HG03103 (cell line): ENCODE results near the gene IFNL1.
"Not testable (repeated sequence)": the region's sequence is repeated elsewhere in the genome, so short reads cannot be mapped to it uniquely, and the experiment has no call there.

Experiments
- ATAC-seq: cut with Tn5 transposase; IDR thresholded peaks from one replicate; pipeline ENCODE4 v1.9.1; 2021; ENCODE audit warnings: low read depth; ENCODE audit not compliant: unreplicated experiment

The IFNL1 gene

GRCh38 chr19:39269369-39269768 lies 26.8 kb upstream of the IFNL1 start:
- ATAC-seq = not testable (repeated sequence)

DNA sequence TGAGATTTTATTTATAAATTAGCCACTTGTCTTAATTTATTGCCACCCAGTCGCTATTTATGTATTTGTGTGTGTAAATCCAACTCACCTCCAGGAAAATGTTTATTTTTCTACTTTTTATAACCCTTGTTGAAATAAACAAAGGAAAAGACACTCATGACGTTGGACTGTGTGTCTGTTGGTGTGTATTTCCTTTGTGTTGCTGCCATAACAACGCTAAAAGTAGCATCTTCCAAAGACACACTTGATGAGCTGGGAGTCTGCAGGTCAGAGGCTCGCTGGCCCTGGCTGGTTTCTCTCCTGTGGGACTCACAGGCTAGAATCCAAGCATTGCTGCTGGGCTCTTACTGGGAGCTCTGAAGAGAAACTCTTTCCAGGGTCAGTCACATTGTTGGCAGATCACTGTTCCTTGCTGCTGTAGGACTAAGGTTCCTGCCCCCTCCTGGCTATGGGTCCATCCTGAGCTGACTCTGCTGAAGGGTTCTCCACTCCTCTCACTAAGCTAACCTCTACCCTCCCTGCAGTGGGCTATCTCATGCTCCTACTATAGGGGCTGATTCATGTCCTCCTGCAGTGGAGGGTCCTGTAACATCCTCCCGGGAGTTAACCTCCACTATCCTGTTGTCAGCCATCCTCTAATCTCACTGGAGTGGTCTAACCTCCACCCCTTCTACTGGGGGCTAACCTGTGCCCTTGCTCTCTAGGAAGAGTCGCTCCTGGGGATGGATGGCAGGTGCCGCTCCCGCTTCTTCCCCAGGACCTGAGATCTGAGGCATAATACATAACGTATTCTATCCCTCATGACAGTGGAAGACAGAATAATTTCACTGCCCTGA lies 26.0 kb upstream of the IFNL1 start:
- no peak for ATAC-seq

DNA sequence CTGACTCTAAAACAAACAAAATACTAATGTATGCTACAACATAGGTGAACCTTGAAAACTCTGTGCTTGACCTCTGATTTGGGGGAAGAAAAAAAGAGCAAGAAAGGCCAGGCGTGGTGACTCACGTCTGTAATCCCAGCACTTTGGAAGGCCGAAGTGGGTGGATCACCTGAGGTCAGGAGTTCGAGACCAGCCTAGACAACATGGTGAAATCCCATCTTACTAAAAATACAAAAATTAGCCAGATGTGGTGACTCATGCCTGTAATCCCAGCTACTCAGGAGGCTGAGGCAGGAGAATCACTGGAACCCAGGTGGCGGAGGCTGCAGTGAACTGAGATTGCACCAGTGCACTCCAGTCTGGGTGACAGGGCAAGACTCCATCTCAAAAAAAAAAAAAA lies 22.3 kb upstream of the IFNL1 start:
- ATAC-seq = not testable (repeated sequence)

- ATAC-seq = no peak
Measured at GRCh38 chr19:39275578-39275977, 20.6 kb upstream of the IFNL1 start.

DNA sequence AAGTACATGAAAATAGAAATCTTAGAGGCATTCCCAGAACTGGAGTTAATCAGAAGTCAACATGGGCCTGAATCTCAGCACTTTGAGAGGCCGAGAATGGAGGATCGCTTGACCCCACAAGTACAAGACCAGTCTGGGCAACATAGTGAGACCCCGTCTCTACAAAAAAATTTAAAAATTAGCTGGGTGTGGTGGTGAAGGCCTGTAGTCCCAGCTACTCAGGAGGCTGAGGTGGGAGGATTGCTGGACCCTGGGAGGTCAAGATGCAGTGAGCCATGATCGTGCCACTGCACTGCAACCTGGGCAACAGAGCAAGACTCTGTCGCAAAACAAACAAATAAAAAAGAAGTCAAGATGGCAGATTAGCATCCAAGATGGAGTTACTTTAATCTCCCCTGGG lies 19.5 kb upstream of the IFNL1 start:
- ATAC-seq = no peak

DNA sequence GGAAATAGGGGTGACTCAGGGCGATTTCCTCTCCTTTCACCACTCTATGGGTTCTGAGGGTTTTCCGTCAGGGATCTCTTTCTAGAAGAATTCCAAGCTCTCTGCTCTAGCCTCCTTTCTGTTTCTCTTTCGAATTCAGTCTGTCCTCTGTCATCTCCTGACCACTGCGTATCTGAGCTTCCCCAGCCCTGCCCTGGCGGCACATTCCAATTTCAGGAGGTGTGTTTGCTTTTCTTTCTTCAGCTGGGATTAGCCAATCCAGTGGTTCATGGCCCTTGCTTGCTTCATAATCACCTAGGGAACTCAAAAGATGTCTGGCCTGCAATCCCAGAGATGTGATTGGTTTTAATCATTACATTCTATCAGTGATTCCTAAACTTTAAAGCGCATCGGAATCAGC lies 18.6 kb upstream of the IFNL1 start:
- ATAC-seq = no peak

GRCh38 chr19:39282021-39282420 lies 14.2 kb upstream of the IFNL1 start:
- no peak for ATAC-seq

- no peak for ATAC-seq
Measured at GRCh38 chr19:39284032-39284431, 12.2 kb upstream of the IFNL1 start.

- no peak for ATAC-seq
Measured at GRCh38 chr19:39293394-39293793, 2.8 kb upstream of the IFNL1 start.

DNA sequence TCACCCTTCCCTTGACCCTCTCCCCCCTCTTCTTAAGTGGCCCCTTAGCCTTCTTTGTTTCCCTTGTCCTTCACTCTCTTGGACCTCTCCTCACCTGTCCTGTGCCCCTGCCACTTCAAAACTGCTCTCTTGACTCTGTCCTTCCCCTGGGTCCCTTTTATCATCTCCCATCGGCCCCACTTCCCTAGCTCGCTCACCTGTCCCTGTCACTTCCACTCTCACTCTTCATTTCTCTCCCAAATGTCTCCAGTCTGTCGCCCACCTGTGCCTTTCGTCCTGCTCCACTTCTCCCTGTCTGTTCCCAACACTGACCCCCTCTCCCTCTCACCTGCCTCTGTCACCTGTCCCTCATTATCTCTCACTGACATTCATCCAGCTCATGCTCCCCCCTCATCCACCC lies 699 bp downstream of the IFNL1 start:
- no peak for ATAC-seq

GRCh38 chr19:39297931-39298634 lies 1.9 kb downstream of the IFNL1 start:
- no peak for ATAC-seq

DNA sequence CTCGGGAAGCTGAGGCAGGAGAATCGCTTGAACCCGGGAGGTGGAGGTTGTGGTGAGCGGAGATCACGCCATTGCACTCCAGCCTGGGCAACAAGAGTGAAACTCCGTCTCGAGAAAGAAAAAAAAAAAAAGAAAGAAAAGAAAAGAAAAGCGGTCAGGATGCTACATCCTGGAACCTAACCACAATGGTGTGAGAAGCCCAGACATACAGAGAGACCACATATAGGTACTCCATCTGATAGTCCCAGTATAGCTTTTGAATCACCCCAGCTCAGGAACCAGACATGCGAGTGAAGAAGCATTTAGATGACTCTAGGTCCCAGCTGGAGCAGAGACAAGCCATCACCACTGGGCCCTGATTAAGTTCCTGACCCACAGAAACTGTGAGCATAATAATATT lies 3.2 kb downstream of the IFNL1 start:
- no peak for ATAC-seq

DNA sequence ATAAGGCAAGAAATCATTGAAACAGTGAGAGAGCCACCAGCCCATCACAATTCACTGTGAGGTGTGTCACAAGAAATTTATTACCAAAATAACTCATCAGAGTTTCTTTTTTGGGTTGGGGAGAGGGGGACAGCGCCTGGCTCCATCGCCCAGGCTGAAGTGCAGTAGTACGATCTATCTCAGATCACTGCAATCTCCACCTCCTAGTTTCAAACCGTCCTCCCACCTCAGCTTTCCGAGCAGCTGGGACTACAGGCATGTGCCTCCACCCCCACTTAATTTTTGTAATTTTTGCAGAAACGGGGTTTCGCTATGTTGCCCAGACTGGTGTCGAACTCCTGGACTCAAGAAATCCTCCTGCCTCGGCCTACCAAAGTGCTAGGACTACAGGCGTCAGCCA lies 3.6 kb downstream of the IFNL1 start:
- ATAC-seq = no peak

DNA sequence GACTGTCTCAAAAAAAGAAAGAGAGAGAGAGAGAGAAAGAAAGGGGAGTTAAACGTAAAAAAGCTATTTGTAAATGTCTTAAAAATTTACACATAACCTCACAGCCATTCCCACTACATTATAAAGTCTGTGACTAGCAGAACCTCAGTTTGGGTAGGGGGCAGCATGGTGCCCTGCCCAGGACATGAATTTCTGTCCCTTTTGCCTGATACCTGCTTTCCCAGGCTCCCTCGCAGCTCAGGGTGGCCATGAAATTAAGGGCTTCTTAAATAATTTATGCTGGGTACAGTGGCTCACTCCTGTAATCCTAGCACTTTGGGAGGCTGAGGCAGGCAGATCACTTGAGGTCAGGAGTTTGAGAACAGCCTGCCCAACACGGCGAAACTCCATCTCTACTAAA lies 4.8 kb downstream of the IFNL1 start:
- no peak for ATAC-seq

GRCh38 chr19:39301562-39301961 lies 5.4 kb downstream of the IFNL1 start:
- ATAC-seq = no peak

GRCh38 chr19:39303373-39304184 lies 7.4 kb downstream of the IFNL1 start:
- ATAC-seq = no peak

- ATAC-seq = no peak
Measured at GRCh38 chr19:39304185-39304513, 7.9 kb downstream of the IFNL1 start.

- ATAC-seq = no peak
Measured at GRCh38 chr19:39304701-39305571, 8.7 kb downstream of the IFNL1 start.

- ATAC-seq = no peak
Measured at GRCh38 chr19:39306075-39306474, 9.9 kb downstream of the IFNL1 start.

DNA sequence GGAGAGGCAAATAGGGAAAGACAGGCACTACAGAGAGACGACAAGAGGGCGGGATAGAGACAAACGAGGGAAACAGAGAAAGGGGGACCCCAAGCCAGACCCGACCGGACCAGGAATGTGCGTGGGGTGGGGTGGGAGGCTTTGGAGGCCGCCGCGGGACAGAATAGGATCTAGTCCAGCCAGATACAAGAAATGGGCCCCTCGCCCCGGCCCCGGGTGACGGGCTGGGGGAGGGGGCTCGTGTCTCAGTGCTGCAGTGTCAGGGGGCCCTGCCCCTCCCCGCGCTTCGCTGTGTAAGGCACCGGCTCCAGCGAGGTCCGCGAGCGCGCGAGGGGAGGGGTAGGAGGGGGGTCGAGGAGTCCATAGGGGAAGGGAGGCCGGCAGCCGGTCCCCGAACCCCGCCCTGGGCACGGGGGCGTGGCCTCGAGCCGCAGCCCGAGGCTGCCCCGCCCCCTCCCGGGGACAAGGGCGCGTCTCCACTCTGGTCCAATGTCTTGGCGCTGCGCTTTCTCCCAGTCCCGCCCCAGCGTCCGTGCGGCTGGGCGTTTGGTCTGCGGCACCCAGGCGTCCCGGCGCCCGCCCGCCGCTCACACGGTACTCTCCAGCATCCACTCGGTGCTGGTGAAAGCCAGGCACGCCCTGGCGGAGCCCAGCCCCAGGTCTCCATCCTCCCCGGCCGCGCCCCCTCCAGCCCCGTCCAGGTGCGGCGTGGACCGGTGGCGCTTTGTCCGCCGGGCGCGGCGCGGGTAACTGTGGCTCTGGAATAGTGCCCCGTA lies 11.0 kb downstream of the IFNL1 start:
- ATAC-seq = no peak
